Keratinocyte (primary cell): ENCODE results near the gene C11orf86. TPM values are rescaled to one million over a fixed set of nuclear protein-coding genes. Genes with fewer than 3 reads are reported as not detected.

Experiments used
- DNase-seq: peaks from one replicate; pipeline ENCODE4 v3.0.0-alpha.2; 2011; ENCODE audit warnings: low read depth, missing footprints, low spot score
- FAIRE-seq: peaks from 2 replicates; lab custom pipeline; 2011; peaks lifted over from hg19 to GRCh38; lab: Jason Lieb, UNC
- H2AFZ ChIP-seq: 2 replicates; pipeline ENCODE4 v1.6.0; 2012; ENCODE audit warnings: low read length, control low read depth, inconsistent platforms; ENCODE audit not compliant: control insufficient read depth
- H3K27ac ChIP-seq: 2 replicates; pipeline ENCODE4 v1.5.1; 2011; ENCODE audit warnings: low read length; ENCODE audit not compliant: control insufficient read depth, insufficient read depth
- H3K27me3 ChIP-seq: 3 replicates; pipeline ENCODE4 v1.6.0; 2011; ENCODE audit warnings: low read length; ENCODE audit not compliant: control insufficient read depth, insufficient read depth; ENCODE audit errors: extremely low read depth
- H3K36me3 ChIP-seq, 2 experiments: 2 replicates in 1 of 2; 3 replicates in 1 of 2; pipeline ENCODE4 v1.5.1; 2011; ENCODE audit warnings: low read length in 2 of 2, mild to moderate bottlenecking in 1 of 2; ENCODE audit not compliant: control insufficient read depth in 2 of 2, insufficient read depth in 2 of 2; ENCODE audit errors: extremely low read depth in 1 of 2
- H3K4me1 ChIP-seq: 3 replicates; pipeline ENCODE4 v1.5.1; 2011; ENCODE audit warnings: low read length; ENCODE audit not compliant: control insufficient read depth, insufficient read depth; ENCODE audit errors: extremely low read depth
- H3K4me2 ChIP-seq: 3 replicates; pipeline ENCODE4 v1.6.0; 2011; ENCODE audit warnings: low read depth, low read length; ENCODE audit not compliant: control insufficient read depth, insufficient read depth; ENCODE audit errors: extremely low read depth
- H3K4me3 ChIP-seq, 3 experiments: fragments of 200-600 bp in 1 of 3; sonication (generic) in 1 of 3; 2 replicates in 2 of 3; 3 replicates in 1 of 3; pipeline ENCODE4 v1.5.1; 2011 to 2016; ENCODE audit warnings: low read length in 3 of 3, mild to moderate bottlenecking in 3 of 3, control low read depth in 2 of 3, inconsistent platforms in 1 of 3, low read depth in 1 of 3, mixed read lengths in 1 of 3, mixed run types in 1 of 3, moderate library complexity in 1 of 3; ENCODE audit not compliant: control insufficient read depth in 2 of 3, insufficient read depth in 2 of 3; ENCODE audit errors: extremely low read depth in 1 of 3
- H3K79me2 ChIP-seq: 2 replicates; pipeline ENCODE4 v1.6.0; 2012; ENCODE audit warnings: low read length; ENCODE audit not compliant: control insufficient read depth, insufficient read depth
- H3K9ac ChIP-seq: 3 replicates; pipeline ENCODE4 v1.6.0; 2011; ENCODE audit warnings: low read length; ENCODE audit not compliant: control insufficient read depth, insufficient read depth; ENCODE audit errors: extremely low read depth
- H3K9me1 ChIP-seq: 3 replicates; pipeline ENCODE4 v1.6.0; 2011; ENCODE audit warnings: low read length; ENCODE audit not compliant: control insufficient read depth, insufficient read depth; ENCODE audit errors: extremely low read depth
- H3K9me3 ChIP-seq: 2 replicates; pipeline ENCODE4 v1.5.1; 2012; ENCODE audit warnings: low read depth, low read length; ENCODE audit not compliant: control insufficient read depth
- H4K20me1 ChIP-seq: 3 replicates; pipeline ENCODE4 v1.6.0; 2011; ENCODE audit warnings: low read length; ENCODE audit not compliant: control insufficient read depth, insufficient read depth; ENCODE audit errors: extremely low read depth
- EZH2 ChIP-seq: IDR thresholded peaks from one replicate; pipeline ENCODE4 v1.6.1; 2012; ENCODE audit warnings: inconsistent platforms, mild to moderate bottlenecking, low read length, moderate library complexity
- dilution Hi-C: fragments of 300-500 bp; cut with MboI; formaldehyde crosslinking; loops from one replicate; pipeline ENCODE4 v1.7.0; 2020; ENCODE audit warnings: low sequenced_read_pairs; ENCODE audit not compliant: extremely low pct_ligation_motif_present
- polyA plus RNA-seq, 5 experiments: library from polyadenylated mRNA; depleted of rRNA in 3 of 5; stranded (reverse) in 3 of 5; stranded (forward) in 1 of 5; unstranded in 1 of 5; fragments of >200 nt; gene quantifications; 1 replicate in 1 of 5; 2 replicates in 3 of 5; 3 replicates in 1 of 5; pipeline versions ENCODE4 v1.2.1 to v1.2.3, GENCODE V29; 2011 to 2012; ENCODE audit warnings: missing spikeins in 2 of 5, low read depth in 1 of 5, low replicate concordance in 1 of 5
- TF ChIP-seq, protein P1 (sequence below), 3 experiments: IDR thresholded peaks in 1 of 3; conservative IDR thresholded peaks in 1 of 3; optimal IDR thresholded peaks in 1 of 3; 2 replicates in 2 of 3; 3 replicates in 1 of 3; pipeline versions ENCODE3 to v1.5.1; 2011; ENCODE audit warnings: low read length in 3 of 3, mild to moderate bottlenecking in 3 of 3, moderate library complexity in 2 of 3, control low read depth in 1 of 3, inconsistent platforms in 1 of 3; ENCODE audit not compliant: insufficient read depth in 2 of 3; ENCODE audit errors: extremely low read depth in 1 of 3

Gene C11orf86
- polyA plus RNA-seq, 1 donor (not counting 4 experiments of a cell fraction or from before 2014, with no cell fraction given): not detected

DNA sequence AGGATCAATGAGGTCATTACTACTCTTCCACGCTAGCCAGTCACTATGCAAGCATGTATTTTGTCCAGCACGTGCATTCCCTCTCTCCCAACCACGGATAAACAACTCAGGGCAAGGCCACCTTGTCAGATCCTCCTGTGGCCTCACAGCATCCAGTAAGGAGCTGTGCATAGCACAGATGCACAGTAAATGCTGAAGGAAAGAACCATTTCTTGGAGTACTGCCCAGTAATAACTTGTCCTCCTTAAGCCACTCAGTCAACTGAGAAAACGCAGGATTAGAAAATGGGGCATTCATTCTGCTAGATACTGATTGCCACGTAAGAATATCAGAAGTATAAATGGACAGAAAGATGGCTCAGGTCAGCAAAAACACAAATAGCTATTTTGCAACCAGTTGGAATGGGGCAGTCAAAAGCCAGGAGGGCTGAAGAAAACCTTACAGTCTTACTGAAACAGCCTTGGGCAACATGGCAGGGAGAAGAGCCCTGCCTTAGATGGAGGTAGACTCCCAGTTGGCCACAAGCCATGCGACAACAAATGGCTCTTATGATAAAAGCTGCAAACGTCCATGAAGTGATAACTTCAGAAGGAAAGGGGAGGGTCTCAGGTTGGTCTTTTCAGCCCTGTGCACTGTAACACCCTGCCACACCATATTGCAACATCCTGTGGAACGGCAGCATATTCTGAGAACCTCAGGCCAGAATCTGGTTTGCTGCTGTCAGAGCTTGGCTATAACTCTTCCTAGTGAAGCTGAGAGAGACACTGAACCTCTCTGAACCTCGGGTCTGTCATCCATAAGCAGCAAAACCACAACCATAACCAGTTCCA, 39.9 kb upstream of the C11orf86 start:
- no peak for TF ChIP-seq EZH2
- TF ChIP-seq, protein P1, sequence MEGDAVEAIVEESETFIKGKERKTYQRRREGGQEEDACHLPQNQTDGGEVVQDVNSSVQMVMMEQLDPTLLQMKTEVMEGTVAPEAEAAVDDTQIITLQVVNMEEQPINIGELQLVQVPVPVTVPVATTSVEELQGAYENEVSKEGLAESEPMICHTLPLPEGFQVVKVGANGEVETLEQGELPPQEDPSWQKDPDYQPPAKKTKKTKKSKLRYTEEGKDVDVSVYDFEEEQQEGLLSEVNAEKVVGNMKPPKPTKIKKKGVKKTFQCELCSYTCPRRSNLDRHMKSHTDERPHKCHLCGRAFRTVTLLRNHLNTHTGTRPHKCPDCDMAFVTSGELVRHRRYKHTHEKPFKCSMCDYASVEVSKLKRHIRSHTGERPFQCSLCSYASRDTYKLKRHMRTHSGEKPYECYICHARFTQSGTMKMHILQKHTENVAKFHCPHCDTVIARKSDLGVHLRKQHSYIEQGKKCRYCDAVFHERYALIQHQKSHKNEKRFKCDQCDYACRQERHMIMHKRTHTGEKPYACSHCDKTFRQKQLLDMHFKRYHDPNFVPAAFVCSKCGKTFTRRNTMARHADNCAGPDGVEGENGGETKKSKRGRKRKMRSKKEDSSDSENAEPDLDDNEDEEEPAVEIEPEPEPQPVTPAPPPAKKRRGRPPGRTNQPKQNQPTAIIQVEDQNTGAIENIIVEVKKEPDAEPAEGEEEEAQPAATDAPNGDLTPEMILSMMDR (optimal IDR thresholded peaks at IDR 0.05 in 1 of 3, IDR thresholded peaks at IDR 0.05 in 1 of 3, conservative IDR thresholded peaks at IDR 0.05 in 1 of 3; ENCODE audit: extremely low read depth in 1 of 3, insufficient read depth in 2 of 3, low read length in 3 of 3): no peak
- H3K9ac ChIP-seq: no peak overlapping the region
- H3K79me2 ChIP-seq: no peaks in the 10 kb centered on the region
- dilution Hi-C loops: no loop called here
- FAIRE-seq (no peak), DNase-seq (no peak)
- no peak overlapping the region for H2AFZ ChIP-seq
- no peak overlapping the region for H3K4me3 ChIP-seq
- no peak overlapping the region for H3K4me2 ChIP-seq
- H3K36me3 ChIP-seq: no peaks in the 10 kb centered on the region
- no peaks in the 10 kb centered on the region for H4K20me1 ChIP-seq
- H3K27me3 ChIP-seq: no peaks in the 10 kb centered on the region
- no peak overlapping the region for H3K27ac ChIP-seq
- no peaks in the 10 kb centered on the region for H3K9me1 ChIP-seq
- H3K9me3 ChIP-seq: no peaks in the 10 kb centered on the region
- no peaks in the 10 kb centered on the region for H3K4me1 ChIP-seq

DNA sequence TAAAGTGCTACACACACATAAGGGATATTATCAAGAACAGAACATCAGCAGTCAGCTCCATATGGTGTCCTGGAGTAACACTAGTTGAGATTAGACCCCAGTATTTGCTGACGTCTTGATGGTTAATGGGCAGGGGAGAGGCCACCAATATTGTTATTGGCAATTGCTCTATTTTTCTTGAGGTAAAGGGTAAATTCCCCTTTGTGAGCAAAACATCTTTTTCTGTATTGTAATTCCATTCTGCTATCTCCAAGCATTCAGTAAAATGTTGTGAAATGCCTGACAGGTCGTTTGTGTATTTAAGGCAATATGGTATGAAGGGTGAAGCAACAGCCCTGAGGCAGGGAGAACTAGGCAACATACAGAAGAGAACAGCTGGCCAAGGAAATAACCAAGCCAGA, 38.8 kb upstream of the C11orf86 start:
- no peaks in the 10 kb centered on the region for H3K9me3 ChIP-seq
- no peak overlapping the region for H3K4me3 ChIP-seq
- TF ChIP-seq, protein P1 (optimal IDR thresholded peaks at IDR 0.05 in 1 of 3, IDR thresholded peaks at IDR 0.05 in 1 of 3, conservative IDR thresholded peaks at IDR 0.05 in 1 of 3; ENCODE audit: extremely low read depth in 1 of 3, insufficient read depth in 2 of 3, low read length in 3 of 3): no peak
- TF ChIP-seq EZH2: no peak
- no peak for DNase-seq
- H3K27ac ChIP-seq: no peak overlapping the region
- H3K36me3 ChIP-seq: no peaks in the 10 kb centered on the region
- H4K20me1 ChIP-seq: no peaks in the 10 kb centered on the region
- no peaks in the 10 kb centered on the region for H3K79me2 ChIP-seq
- dilution Hi-C loops: no loop called here
- no peaks in the 10 kb centered on the region for H3K9me1 ChIP-seq
- FAIRE-seq: no peak
- no peaks in the 10 kb centered on the region for H3K27me3 ChIP-seq
- no peak overlapping the region for H2AFZ ChIP-seq
- no peaks in the 10 kb centered on the region for H3K4me1 ChIP-seq
- no peak overlapping the region for H3K4me2 ChIP-seq
- H3K9ac ChIP-seq: no peak overlapping the region
